ENCODE measurements around the gene RASGRP3.

Gene RASGRP3

GRCh38 chr2:33586766-33587165 is 110.3 kb downstream of the RASGRP3 start:
- no peak for DNase-seq

GRCh38 chr2:33588232-33588631 is 111.8 kb downstream of the RASGRP3 start:
- no peak for DNase-seq

DNA sequence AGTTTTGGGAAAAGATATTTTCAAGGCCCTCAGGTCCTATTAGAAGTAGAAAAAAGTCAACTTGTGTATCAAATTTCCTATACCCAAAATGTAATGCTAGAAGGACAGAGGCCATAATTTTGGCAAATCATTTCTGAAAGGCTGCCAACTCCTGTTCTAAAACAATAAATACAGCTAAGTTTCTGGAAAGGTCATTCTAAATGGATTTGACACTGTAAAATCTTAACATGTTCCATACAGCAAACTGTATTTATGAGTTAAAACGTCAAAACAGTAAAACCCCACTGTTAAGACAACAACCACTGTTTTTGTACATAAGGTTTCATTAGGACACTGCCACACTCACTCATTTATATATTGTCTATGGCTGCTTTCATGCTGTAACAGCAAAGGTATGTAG is 113.0 kb downstream of the RASGRP3 start:
- DNase-seq, result no peak

DNA sequence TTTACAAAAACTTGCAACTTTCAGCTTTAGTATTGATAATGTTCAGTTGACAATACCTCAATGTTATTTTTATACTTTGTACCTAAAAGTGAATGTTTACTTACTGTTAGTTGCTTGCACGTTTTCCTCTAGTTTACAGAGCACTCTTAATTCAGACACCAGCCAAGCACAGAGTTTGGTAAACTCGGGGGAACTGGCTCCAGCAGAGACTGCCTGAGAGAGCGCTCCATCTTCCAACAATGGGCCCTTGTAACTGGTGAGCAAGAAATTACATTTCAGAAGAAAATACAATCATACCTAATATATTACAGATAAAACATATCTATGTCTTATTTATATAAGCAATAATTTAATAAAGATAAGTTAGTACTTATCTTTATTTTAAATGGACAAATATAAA is 118.9 kb downstream of the RASGRP3 start:
- no peak for DNase-seq

- DNase-seq, result no peak
Measured at GRCh38 chr2:33597026-33597425, 120.6 kb downstream of the RASGRP3 start.

DNA sequence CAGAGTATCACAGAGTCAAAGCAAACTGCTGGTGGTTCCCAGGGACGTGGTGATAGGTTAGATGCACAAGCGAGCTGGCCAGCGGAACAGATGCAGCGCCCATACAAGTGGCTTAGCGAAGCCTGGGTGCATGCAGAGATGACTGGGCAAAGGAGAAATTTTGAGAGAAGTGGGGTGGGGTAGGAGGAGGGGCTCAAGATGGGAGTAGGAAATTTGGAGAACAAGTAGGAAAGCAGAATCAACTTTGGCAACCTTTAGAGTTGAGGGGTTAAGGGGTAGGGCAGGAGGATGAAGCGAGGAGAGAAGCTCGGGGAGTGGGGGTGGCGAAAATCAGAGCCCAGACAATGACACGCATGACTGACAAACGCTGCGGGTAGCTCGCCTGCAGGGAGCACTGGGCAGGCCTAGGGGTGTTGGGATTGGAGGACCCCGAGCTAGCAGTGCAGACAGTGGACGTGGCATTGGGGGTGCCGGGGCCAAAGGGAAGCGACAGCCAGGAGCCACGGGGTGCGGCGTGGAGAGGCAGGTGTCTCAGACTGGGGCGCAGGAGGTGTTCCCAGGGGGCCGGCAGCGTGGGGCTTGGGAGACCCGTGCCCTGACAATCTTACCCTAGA is 122.2 kb downstream of the RASGRP3 start:
- peak; percentile 2 for DNase-seq

DNA sequence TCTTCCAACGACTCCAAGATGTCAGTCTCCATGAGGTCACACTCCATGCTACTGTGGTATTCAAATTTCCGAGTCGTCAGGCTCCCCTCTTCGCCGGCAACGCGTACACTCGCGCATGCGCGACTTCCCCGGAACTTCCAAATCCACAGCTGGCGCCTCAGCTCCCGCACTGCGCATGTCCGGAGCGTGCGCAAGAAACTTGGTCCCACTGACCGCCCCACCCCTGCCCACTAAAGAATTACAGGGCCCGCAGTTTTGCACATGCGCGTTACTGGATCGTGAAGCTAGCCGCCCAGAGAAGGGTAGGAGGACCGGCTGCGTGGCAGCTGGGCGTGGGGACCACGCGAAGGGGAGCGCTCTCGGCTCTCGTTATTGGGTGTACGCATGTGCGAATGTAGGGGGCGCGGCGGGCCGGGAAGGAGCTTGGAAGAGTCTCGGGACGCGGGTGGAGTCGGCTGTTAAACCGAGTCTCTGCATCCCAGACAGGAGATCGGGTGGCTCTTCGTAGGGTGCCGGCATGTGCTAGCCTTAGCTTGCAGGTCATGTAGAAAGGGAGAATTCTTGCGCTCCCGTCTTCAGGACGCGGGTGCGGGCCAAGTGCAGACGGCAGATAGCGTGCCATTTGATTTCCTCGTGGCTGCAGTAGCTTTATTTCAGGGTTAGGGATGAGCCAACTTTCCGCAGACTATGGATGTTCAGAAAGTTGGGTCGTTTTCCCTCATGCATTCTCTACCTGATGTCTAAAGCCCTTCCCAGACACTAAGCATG is 122.9 kb downstream of the RASGRP3 start, which contains the start of gene FAM98A:
Gene FAM98A (minus strand): TSS at position 125 of the 768 bp plus-strand sequence. CDS start 78 bp downstream, at position 47.
- peak; percentile 87 for DNase-seq

GRCh38 chr2:33599943-33600192 is 123.4 kb downstream of the RASGRP3 start:
- no peak for DNase-seq

- no peak for DNase-seq
Measured at GRCh38 chr2:33602201-33602830, 125.9 kb downstream of the RASGRP3 start.

GRCh38 chr2:33603416-33603815 is 127.0 kb downstream of the RASGRP3 start:
- DNase-seq, result no peak

- no peak for DNase-seq
Measured at GRCh38 chr2:33605056-33605455, 128.6 kb downstream of the RASGRP3 start.

DNA sequence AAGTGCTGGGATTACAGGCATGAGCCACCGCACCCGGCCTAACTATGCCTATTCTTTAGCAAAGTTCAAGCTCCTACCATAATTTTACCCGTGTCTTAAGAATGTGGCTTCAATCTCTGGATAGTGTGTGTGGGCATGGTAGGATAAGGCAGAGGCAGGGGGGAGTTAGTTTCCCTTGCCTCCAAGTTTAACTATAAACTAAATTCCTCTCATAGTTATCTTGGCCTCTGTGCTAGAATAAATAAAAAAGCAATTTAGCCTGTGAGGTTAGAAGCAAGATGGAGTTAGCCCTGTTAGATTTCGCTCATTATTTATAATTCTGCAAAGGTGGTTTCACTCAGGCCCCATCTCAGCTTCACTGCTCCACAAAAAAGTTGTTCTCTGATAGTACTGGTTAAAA is 129.7 kb downstream of the RASGRP3 start:
- DNase-seq, result no peak

GRCh38 chr2:33606622-33607021 is 130.2 kb downstream of the RASGRP3 start:
- DNase-seq, result no peak

DNA sequence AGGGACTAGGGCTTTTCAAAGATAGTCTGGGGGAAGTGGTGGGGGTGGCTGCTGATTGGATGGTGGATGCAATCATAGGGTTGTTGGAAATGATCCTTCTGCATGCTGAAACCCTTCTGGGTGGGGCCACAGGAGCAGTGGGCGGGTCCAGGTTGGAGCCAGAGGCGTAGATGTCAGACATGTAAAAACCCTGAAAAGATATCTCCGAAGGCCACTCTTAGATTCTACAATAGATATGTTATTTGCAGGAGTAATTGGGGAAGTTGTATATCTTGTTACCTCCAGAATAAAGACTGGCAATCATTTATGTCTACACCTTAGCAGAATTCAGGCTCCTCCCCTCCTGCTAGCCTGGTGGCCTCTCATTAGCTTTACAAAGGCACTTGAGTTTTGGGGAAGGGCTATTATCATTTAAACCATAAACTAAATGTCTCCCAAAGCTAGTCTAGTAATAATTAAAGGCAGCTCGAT is 130.8 kb downstream of the RASGRP3 start:
- DNase-seq, result no peak

- no peak for DNase-seq
Measured at GRCh38 chr2:33607905-33608304, 131.5 kb downstream of the RASGRP3 start.

- no peak for DNase-seq
Measured at GRCh38 chr2:33614190-33614589, 137.7 kb downstream of the RASGRP3 start.
